Cardiac muscle cell (in vitro differentiated cells and primary cell): ENCODE measurements around the gene ARPP21. TPM values are rescaled to one million over a fixed set of nuclear protein-coding genes. Genes with fewer than 3 reads are reported as not detected.

Experiments
- DNase-seq, 2 donors: peaks; one replicate each; pipeline versions ENCODE4 v3.0.0 to v3.0.0-alpha.2; 2010 to 2017; ENCODE audit warnings: low read depth in 1 of 2, low spot score in 1 of 2
- H3K27ac ChIP-seq: fragments of 200-600 bp; sonication (generic); 2 replicates; pipeline ENCODE4 v1.5.1; 2016
- H3K27me3 ChIP-seq: fragments of 200-600 bp; sonication (generic); 2 replicates; pipeline ENCODE4 v1.6.0; 2016; ENCODE audit warnings: control low read depth
- H3K36me3 ChIP-seq: fragments of 200-600 bp; sonication (generic); 2 replicates; pipeline ENCODE4 v1.5.1; 2016; ENCODE audit warnings: control low read depth
- H3K4me1 ChIP-seq: fragments of 200-600 bp; sonication (generic); 2 replicates; pipeline ENCODE4 v1.8.1; 2017; ENCODE audit warnings: low read depth, mild to moderate bottlenecking, mixed run types
- H3K4me3 ChIP-seq: fragments of 200-600 bp; sonication (generic); 2 replicates; pipeline ENCODE4 v1.5.1; 2016; ENCODE audit warnings: mild to moderate bottlenecking
- H3K9me3 ChIP-seq: fragments of 200-600 bp; sonication (generic); 2 replicates; pipeline ENCODE4 v1.5.1; 2017; ENCODE audit warnings: low read depth, mild to moderate bottlenecking, control low read depth
- CTCF ChIP-seq: IDR thresholded peaks from 2 replicates; pipeline ENCODE4 v1.5.1; 2012; ENCODE audit warnings: low read depth, mild to moderate bottlenecking, low read length
- polyA plus RNA-seq: library from polyadenylated mRNA; unstranded; fragments of >200 nt; fragmentation: Nextera tagmentation; extraction: Ambion mirVana; gene quantifications from 2 replicates; pipeline ENCODE4 v1.2.1, GENCODE V29; 2016
- total RNA-seq: library from RNA; depleted of rRNA; stranded (reverse); fragments of >200 nt; gene quantifications from 2 replicates; pipeline ENCODE4 v1.2.3, GENCODE V29; 2016

Gene ARPP21
- total and polyA plus RNA-seq, 2 experiments from 2014 or later, result 0.04 TPM; not detected in 1

DNA sequence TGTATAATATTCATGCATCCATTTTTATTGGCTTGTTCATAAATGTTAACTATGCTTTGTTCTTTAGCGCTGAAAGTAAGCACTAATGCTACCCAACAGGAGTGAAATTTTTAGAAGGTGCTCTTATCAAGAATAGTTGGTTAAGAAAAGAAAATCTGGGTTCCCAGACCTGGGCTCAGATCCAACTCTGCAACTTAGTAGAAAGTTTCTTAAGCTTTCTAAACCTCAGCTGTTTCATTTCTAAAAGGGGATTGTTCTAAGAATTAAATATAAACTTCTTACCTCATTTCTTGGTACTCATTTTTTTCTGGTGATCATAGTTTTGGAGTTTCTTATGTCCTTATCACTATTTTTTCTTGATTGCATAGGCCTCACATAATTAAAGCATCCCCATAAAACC, 12.1 kb downstream of the ARPP21 start:
- peak in 1 of 2 donors; percentile 48 for DNase-seq
- TF ChIP-seq CTCF, result no peak
- H3K4me1 ChIP-seq, result no peaks in the 10 kb centered on the region
- H3K27ac ChIP-seq, result no peak overlapping the region
- H3K9me3 ChIP-seq, result no peaks in the 10 kb centered on the region
- H3K36me3 ChIP-seq, result no peaks in the 10 kb centered on the region
- no peak overlapping the region for H3K4me3 ChIP-seq
- H3K27me3 ChIP-seq, result no peaks in the 10 kb centered on the region

GRCh38 chr3:35651851-35652250, 12.5 kb downstream of the ARPP21 start:
- no peaks in the 10 kb centered on the region for H3K9me3 ChIP-seq
- no peak for TF ChIP-seq CTCF
- H3K27me3 ChIP-seq, result no peaks in the 10 kb centered on the region
- H3K27ac ChIP-seq, result no peak overlapping the region
- DNase-seq, result peak in 1 of 2 donors; percentile 40
- H3K4me3 ChIP-seq, result no peak overlapping the region
- H3K36me3 ChIP-seq, result no peaks in the 10 kb centered on the region
- no peaks in the 10 kb centered on the region for H3K4me1 ChIP-seq

DNA sequence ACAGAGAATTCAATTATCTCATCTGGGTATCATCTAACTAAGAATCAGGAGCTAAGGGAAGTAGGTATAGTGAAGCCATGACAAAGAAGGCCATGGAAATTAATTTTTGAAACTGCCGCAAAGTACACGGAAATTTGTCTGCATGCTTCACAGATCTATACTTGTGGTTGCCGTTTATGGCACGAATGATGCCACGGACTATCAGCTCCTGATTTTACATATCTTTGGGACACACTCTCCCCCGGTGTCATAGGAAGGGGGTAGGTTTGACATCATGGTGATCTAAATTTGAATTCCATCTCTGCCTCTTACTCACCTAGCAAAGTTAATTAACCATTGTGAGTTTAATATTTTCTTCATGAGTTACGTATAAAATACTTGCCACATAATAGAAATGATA, 14.0 kb downstream of the ARPP21 start:
- Histone ChIP-seq H3K27ac (no peak overlapping the region), H3K27me3 (no peaks in the 10 kb centered on the region), H3K36me3 (no peaks in the 10 kb centered on the region), H3K4me3 (no peak overlapping the region), H3K4me1 (no peaks in the 10 kb centered on the region), H3K9me3 (no peaks in the 10 kb centered on the region)
- DNase-seq, result no peak
- TF ChIP-seq CTCF, result no peak

DNA sequence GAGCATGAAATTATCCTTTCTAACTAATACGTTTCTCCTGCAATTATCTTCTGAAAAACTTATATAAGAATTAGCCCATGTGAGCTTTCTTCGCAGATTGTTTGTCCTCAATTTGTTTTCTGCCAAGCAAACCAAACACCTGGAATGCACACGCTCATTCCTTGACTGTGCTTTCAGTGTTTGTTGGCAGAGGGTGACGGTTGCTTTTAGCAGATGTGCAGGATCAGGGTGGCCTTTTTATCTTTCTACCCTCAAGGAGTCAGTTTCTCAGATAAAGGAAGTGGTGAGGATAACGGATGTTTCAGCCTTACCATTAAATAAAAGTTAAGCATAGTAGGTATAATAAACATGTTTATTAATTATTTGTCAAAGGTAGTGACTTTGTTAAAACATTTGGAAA, 15.2 kb downstream of the ARPP21 start:
- no peak for DNase-seq
- H3K4me1 ChIP-seq, result peaks cover 1% of the 10 kb centered on the region
- H3K36me3 ChIP-seq, result no peaks in the 10 kb centered on the region
- H3K27ac ChIP-seq, result no peak overlapping the region
- no peaks in the 10 kb centered on the region for H3K9me3 ChIP-seq
- TF ChIP-seq CTCF, result no peak
- no peak overlapping the region for H3K4me3 ChIP-seq
- H3K27me3 ChIP-seq, result no peaks in the 10 kb centered on the region

DNA sequence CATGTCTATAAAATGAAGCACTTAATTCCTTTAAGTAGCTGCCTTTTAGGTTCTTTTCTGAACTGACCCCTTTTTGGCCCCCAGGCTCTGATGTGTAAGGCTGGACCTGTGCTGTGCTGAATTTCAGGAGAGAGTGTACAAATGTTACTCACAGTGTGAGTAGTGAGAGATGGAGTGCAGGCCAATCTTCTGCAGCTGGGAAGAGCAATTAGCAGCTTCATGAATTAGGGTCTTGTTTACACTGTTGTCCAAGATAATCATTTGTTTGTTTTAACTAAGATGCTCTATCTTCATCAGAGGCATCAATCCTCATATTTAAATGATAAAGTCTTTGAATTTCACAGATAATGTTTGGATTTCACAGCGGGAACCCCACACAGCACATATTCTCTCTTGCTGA, 19.4 kb downstream of the ARPP21 start:
- Histone ChIP-seq H3K36me3 (no peaks in the 10 kb centered on the region), H3K4me3 (no peak overlapping the region), H3K27ac (no peak overlapping the region), H3K4me1 (peaks cover 3% of the 10 kb centered on the region), H3K9me3 (no peaks in the 10 kb centered on the region), H3K27me3 (no peaks in the 10 kb centered on the region)
- no peak for TF ChIP-seq CTCF
- DNase-seq, result no peak

GRCh38 chr3:35659768-35660167, 20.4 kb downstream of the ARPP21 start:
- H3K4me3 ChIP-seq, result no peak overlapping the region
- peak in 1 of 2 donors; percentile 27 for DNase-seq
- H3K4me1 ChIP-seq, result peaks cover 3% of the 10 kb centered on the region
- no peaks in the 10 kb centered on the region for H3K27me3 ChIP-seq
- no peaks in the 10 kb centered on the region for H3K36me3 ChIP-seq
- H3K27ac ChIP-seq, result no peak overlapping the region
- no peaks in the 10 kb centered on the region for H3K9me3 ChIP-seq
- TF ChIP-seq CTCF, result no peak
